ENCODE measurements around the gene G6PC3. TPM values are rescaled to one million over a fixed set of nuclear protein-coding genes. Genes with fewer than 3 reads are reported as not detected.

G6PC3 gene
- polyA plus RNA-seq, 3 donors = 39.4 to 85.3 (median 39.5) TPM

GRCh38 chr17:44053125-44053872 lies 17.2 kb upstream of the G6PC3 start:
- H3K27ac ChIP-seq (ENCODE audit: low read depth, low read length) = no peak overlapping the region

DNA sequence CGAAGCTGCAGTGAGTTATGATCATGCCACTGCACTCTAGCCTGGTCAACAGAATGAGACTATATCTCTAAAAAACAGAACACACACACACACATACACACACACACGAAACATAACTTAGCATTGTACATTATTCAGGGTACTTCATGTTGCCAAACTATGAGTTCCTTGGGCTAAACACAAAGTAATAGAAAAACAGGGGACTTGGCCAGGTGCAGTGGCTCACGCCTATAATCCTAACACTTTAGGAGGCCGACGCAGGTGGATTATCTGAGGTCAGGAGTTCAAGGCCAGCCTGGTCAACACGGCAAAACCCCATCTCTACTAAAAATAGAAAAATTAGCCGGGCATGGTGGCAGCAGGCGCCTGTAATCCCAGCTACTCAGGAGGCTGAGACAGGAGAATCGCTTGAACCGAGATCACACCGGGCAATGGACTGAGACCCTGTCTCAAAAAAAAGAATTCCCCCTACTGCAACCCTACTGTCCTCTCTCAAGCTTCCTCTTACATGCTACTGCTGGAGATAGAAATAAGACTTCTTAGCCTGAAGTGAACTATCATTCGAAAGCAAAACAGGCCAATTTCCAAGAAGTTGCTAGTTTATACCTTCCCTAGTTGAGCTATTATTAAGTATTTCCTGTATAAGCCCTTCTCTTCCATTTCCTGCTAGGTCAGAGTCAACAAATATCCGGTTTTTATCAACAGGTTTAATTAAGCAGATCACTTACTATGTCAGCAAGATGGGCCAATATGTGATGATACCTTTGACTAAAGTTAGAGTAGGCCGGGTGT lies 11.2 kb upstream of the G6PC3 start:
- H3K27ac ChIP-seq (ENCODE audit: low read depth, low read length) = no peak overlapping the region
- WGBS, 3 donors = 47 to 88% (median 85%) methylated on average over 14 of the region's 14 CpGs

More at GRCh38 chr17:44053125-44053872, 17.2 kb upstream of the G6PC3 start:
- 25 to 67% (median 59%) methylated on average over 3 of the region's 3 CpGs for WGBS, 3 donors

GRCh38 chr17:44061446-44061845 lies 9.1 kb upstream of the G6PC3 start:
- H3K27ac ChIP-seq (ENCODE audit: low read depth, low read length) = no peak overlapping the region
- 74 to 84% (median 83%) methylated on average over 1 of the region's 1 CpG for WGBS, 3 donors

- 93 to 94% (median 94%) methylated on average over 15 of the region's 15 CpGs for WGBS, 3 donors
- no peak overlapping the region for H3K27ac ChIP-seq (ENCODE audit: low read depth, low read length)
Measured at GRCh38 chr17:44062871-44063270, 7.7 kb upstream of the G6PC3 start.

DNA sequence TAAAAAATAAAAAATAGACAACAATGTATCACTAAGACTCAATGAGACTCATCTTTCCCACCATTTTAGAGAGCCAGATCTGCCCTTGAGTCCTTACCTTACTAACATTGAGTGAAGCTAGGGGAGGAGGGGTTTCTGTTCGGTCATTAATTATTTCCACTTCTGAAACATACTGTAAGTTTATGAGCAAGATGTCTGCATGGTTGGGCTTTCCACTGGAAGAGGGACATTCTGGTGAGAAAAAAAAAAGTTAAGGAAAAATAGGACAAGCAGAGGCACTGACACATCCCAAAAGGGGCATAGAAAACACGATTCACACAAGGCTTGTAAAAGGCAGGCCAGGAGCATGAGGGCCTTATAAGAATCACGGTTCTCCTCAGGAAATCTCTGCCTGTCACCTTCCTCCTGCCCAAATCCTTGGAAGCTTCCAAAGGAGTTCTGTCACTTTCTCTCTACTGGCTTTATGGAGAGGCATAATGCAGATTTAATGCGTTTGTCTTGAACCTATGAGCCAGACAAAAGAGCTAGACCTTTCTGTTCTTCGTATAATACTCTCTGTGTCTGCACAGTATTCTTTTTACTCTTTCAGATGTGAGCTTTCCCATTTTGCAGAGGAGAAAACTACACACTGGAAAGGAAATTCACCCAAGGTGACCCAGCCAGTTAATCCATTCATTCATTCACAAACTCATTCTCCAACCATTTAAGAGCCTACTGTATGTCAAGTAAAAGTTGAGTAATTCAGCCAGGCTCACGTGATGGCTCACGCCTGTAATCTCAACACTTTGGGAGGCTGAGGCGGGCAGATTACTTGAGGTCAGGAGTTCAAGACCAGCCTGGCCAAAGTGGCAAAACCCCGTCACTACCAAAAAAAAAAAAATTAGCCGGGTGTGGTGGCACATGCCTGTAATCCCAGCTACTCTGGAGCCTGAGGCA lies 6.6 kb upstream of the G6PC3 start:
- WGBS, 3 donors = 69 to 79% (median 70%) methylated on average over 10 of the region's 10 CpGs
- H3K27ac ChIP-seq (ENCODE audit: low read depth, low read length) = no peak overlapping the region

DNA sequence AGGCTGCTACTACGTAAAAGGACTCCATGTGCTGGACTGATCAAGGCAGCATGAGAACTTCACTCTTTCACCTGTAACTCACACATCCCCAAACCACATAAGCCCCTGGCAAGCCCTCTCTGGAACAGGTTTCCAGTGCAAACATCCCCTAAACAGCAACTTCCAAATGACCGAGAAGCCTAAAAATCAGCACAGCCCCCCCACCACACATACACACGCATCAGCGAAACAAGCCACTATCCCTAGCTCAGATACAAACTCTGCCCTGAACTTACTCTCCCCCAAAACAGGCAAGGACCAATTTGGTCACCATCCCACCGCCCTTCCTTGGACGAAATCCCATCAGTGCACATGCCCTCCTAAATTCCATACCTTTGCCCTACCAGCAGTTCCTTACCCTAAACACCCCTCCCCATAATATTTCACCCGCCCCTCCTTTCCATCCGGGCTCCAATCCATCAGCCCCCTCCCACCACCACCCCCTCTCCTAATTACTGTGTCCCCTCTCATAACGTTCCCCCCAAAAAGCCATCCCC lies 4.8 kb upstream of the G6PC3 start:
- peak overlapping the region; percentile 10 for H3K27ac ChIP-seq (ENCODE audit: low read depth, low read length)
- WGBS, 3 donors = 0 to 4% (median 1%) methylated on average over 9 of the region's 9 CpGs

GRCh38 chr17:44066204-44066930 lies 4.2 kb upstream of the G6PC3 start, which contains the start of gene LSM12:
LSM12 (minus strand) TSS chr17:44066671; CDS start chr17:44066587, 84 bp downstream.
- 0 to 1% (median 0%) methylated on average over 61 to 65 of the region's 65 CpGs for WGBS, 3 donors
- H3K27ac ChIP-seq (ENCODE audit: low read depth, low read length) = peak within 1 kb of the TSS; percentile 10

DNA sequence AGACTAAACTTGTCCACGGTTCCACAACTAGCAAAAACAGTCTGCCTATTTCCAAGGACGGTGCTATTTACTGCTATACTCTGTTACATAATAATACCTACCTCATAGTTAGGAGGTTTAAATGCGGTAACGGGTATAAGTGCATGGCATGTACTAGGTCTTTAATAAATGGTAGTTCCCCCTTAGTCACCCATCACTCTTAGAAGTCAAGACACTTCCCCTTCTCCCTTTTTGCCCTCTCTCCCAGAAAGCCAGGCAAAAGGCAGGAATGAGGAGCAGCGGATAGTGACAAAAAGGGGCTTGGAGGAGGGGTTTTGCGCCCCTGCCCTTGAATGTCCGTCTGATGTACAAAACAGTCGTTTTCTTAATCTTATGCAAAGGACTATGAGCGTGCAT lies 3.0 kb upstream of the G6PC3 start:
- H3K27ac ChIP-seq (ENCODE audit: low read depth, low read length) = no peak overlapping the region

GRCh38 chr17:44069974-44070454 lies 521 bp upstream of the G6PC3 start:
- 14 to 19% (median 17%) methylated on average over 7 of the region's 7 CpGs for WGBS, 3 donors
- H3K27ac ChIP-seq (ENCODE audit: low read depth, low read length) = peak overlapping the region; percentile 6

More for the DNA sequence above, 3.0 kb upstream of the G6PC3 start:
- 60 to 89% (median 83%) methylated on average over 9 of the region's 9 CpGs for WGBS, 3 donors

GRCh38 chr17:44071198-44071520 lies 624 bp downstream of the G6PC3 start:
- peak overlapping the region; percentile 71 for H3K27ac ChIP-seq (ENCODE audit: low read depth, low read length)
- WGBS, 3 donors = 2 to 6% (median 5%) methylated on average over 3 of the region's 3 CpGs

DNA sequence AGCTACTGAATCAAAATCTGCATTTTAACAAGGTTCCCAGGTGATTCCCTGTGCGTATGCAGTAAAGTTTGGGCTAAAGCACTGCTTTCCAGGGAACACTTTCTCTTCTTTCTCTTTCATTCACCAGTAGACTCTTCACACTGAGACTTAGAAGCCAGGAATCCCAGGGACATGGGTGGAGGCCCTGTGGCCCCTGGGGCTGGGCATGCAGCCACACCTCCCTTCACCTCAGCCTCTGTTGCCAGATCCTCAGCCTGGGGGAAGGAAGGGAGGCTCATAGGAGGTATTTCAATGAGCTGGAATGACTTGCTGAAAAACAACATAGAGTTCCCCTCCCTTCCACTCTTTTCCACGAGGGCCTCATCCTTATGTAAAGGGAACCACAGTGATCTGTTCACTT lies 1.2 kb downstream of the G6PC3 start:
- H3K27ac ChIP-seq (ENCODE audit: low read depth, low read length) = no peak overlapping the region
- WGBS, 3 donors = 40 to 64% (median 42%) methylated on average over 2 of the region's 2 CpGs

- 82 to 88% (median 88%) methylated on average over 9 of the region's 9 CpGs for WGBS, 3 donors
- H3K27ac ChIP-seq (ENCODE audit: low read depth, low read length) = no peak overlapping the region
Measured at GRCh38 chr17:44074231-44074910, 3.8 kb downstream of the G6PC3 start.

DNA sequence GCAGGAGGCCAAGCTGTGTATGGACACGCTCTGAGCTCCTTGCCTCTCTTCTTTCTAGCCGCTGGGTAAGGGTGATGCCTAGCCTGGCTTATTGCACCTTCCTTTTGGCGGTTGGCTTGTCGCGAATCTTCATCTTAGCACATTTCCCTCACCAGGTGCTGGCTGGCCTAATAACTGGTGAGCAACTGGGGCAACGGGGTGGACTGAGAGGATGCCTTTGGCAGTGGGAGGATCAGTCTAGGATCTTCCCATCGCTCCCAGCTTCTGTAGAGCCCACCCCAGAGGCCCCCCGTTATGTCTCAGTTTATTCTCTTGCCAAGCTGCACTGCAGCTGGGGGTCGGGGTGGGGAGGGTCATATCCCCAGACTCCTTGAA lies 4.4 kb downstream of the G6PC3 start:
- H3K27ac ChIP-seq (ENCODE audit: low read depth, low read length) = no peak overlapping the region
- 91 to 94% (median 91%) methylated on average over 9 of the region's 9 CpGs for WGBS, 3 donors

GRCh38 chr17:44075598-44076293 lies 5.2 kb downstream of the G6PC3 start:
- WGBS, 3 donors = 81 to 86% (median 82%) methylated on average over 9 to 10 of the region's 10 CpGs

DNA sequence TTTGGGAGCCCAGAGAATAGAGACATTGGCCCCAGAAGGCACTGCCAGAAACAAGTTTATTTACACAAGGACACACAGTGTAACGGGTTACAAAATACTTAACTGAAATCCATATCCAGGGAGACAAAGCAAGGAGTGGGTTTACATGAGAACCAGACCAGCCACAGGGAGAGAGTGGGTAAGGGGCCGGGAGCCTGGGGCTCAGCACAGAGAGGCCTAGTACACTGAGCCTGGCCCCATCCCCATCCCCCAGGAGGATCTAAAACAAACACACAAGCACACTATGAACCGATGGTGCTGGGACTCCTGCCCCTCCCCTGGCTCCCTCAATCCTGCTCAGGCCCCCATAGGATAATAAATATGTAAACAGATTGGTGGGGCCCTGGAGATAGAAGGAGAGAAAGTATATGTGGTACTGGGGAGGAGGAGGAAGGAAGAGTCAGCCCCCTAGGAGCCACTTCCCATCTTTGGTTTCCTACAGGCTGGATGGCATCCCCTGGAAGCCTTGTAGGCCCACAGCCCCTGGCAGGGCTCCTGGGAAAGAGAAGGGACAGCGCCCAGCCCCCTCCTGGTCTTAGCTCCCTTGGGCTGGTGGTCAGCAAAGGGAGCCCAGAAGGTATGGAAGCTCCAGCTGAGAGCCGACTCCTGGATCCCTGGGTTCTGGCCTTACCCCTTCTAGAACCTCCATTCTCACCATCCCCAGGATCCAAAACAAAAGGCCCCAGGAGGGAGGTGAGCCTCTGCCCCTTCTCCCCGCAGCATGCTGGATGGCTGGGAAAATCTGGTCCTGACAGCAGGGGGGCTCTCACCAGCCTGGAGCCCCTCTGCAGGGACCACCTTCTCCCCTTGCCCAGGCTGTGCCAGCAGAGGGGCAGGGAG lies 6.4 kb downstream of the G6PC3 start:
- no peak overlapping the region for H3K27ac ChIP-seq (ENCODE audit: low read depth, low read length)
- WGBS, 3 donors = 70 to 72% (median 71%) methylated on average over 6 of the region's 6 CpGs

More at GRCh38 chr17:44075598-44076293, 5.2 kb downstream of the G6PC3 start:
- H3K27ac ChIP-seq (ENCODE audit: low read depth, low read length) = no peak overlapping the region

- 42 to 57% (median 46%) methylated on average over 4 of the region's 4 CpGs for WGBS, 3 donors
- H3K27ac ChIP-seq (ENCODE audit: low read depth, low read length) = no peak overlapping the region
Measured at GRCh38 chr17:44077595-44077909, 7.0 kb downstream of the G6PC3 start.

All from adipose tissue (tissue), 3 donors.